CMK (cell line): ENCODE results near the gene NHSL2.

Experiments
- DNase-seq: peaks from one replicate; pipeline ENCODE4 v3.0.0-alpha.2; 2010; ENCODE audit warnings: low read depth

NHSL2 gene

GRCh38 chrX:72182924-72183323, 272.3 kb downstream of the NHSL2 start:
- DNase-seq = no peak

GRCh38 chrX:72201836-72202536, 291.3 kb downstream of the NHSL2 start:
- no peak for DNase-seq
